ENCODE measurements around the gene VWA3B.
A peak's percentile ranks its signal among the peaks of the same experiment; 100 is the strongest.

Gene VWA3B

GRCh38 chr2:98308068-98308467 lies 221.1 kb downstream of the VWA3B start:
- Histone ChIP-seq H4K91ac (ENCODE audit: low read depth, low read length, poor library complexity) (no peak overlapping the region), H3K18ac (ENCODE audit: low read length) (no peak overlapping the region), H2BK120ac (ENCODE audit: low read depth, low read length) (no peak overlapping the region), H3K14ac (ENCODE audit: low read length) (no peak overlapping the region), H2BK5ac (ENCODE audit: low read length) (no peak overlapping the region), H4K8ac (ENCODE audit: low read depth, low read length) (no peak overlapping the region), H3K79me1 (ENCODE audit: low read depth, low read length) (no peaks in the 10 kb centered on the region), H2AFZ (ENCODE audit: low read length) (no peak overlapping the region), H2BK15ac (ENCODE audit: low read length) (no peak overlapping the region), H3K9ac (ENCODE audit: low read depth, low read length, poor library complexity) (no peak overlapping the region), H3K27ac (replicated peaks; ENCODE audit: low read length) (no peak overlapping the region), H3K4me3 (ENCODE audit: low read length in 2 of 2) (no peak overlapping the region), H3K9me3 (replicated peaks in 1 of 2; ENCODE audit: control insufficient read depth in 2 of 2, insufficient read depth in 1 of 2, low read depth in 1 of 2, low read length in 2 of 2) (no peaks in the 10 kb centered on the region), H3K36me3 (replicated peaks in 1 of 2; ENCODE audit: control insufficient read depth in 2 of 2, insufficient read depth in 2 of 2, low read length in 2 of 2) (no peaks in the 10 kb centered on the region), H3K4me2 (ENCODE audit: insufficient read depth, low read length, poor library complexity, severe bottlenecking) (no peak overlapping the region), H3K27me3 (ENCODE audit: control insufficient read depth in 3 of 3, insufficient read depth in 3 of 3, low read depth in 1 of 3, low read length in 3 of 3) (no peaks in the 10 kb centered on the region), H3K4me1 (ENCODE audit: control insufficient read depth in 2 of 2, insufficient read depth in 1 of 2, low read depth in 1 of 2, low read length in 2 of 2) (peaks cover 0 to 4% of the 10 kb centered on the region in 2 donors), H3K23ac (ENCODE audit: low read depth, low read length, poor library complexity) (no peak overlapping the region), H2AK5ac (ENCODE audit: low read depth, low read length) (no peak overlapping the region), H3K4ac (ENCODE audit: low read length) (no peak overlapping the region), H2BK12ac (ENCODE audit: low read length) (no peak overlapping the region)
- no peak for DNase-seq (ENCODE audit: low spot score)
- no CpG with 5 or more reads among the region's 8 CpGs for WGBS, 2 donors (ENCODE audit: extremely low coverage in 2 of 2, insufficient read length in 2 of 2, insufficient replicate concordance in 1 of 2)

GRCh38 chr2:98308532-98308931 lies 221.6 kb downstream of the VWA3B start:
- H2BK5ac ChIP-seq (ENCODE audit: low read length) = no peak overlapping the region
- H2BK12ac ChIP-seq (ENCODE audit: low read length) = no peak overlapping the region
- peaks cover 0 to 4% of the 10 kb centered on the region in 2 donors for H3K4me1 ChIP-seq (ENCODE audit: control insufficient read depth in 2 of 2, insufficient read depth in 1 of 2, low read depth in 1 of 2, low read length in 2 of 2)
- H2AFZ ChIP-seq (ENCODE audit: low read length) = no peak overlapping the region
- no peaks in the 10 kb centered on the region for H3K27me3 ChIP-seq (ENCODE audit: control insufficient read depth in 3 of 3, insufficient read depth in 3 of 3, low read depth in 1 of 3, low read length in 3 of 3)
- no peak overlapping the region for H3K23ac ChIP-seq (ENCODE audit: low read depth, low read length, poor library complexity)
- H4K8ac ChIP-seq (ENCODE audit: low read depth, low read length) = no peak overlapping the region
- H4K91ac ChIP-seq (ENCODE audit: low read depth, low read length, poor library complexity) = no peak overlapping the region
- no peak for DNase-seq (ENCODE audit: low spot score)
- H3K4me3 ChIP-seq (ENCODE audit: low read length in 2 of 2) = no peak overlapping the region
- H2AK5ac ChIP-seq (ENCODE audit: low read depth, low read length) = no peak overlapping the region
- peak overlapping the region; percentile 63 for H3K14ac ChIP-seq (ENCODE audit: low read length)
- no peak overlapping the region for H2BK120ac ChIP-seq (ENCODE audit: low read depth, low read length)
- no peak overlapping the region for H3K4ac ChIP-seq (ENCODE audit: low read length)
- no peak overlapping the region for H3K9ac ChIP-seq (ENCODE audit: low read depth, low read length, poor library complexity)
- no peaks in the 10 kb centered on the region for H3K79me1 ChIP-seq (ENCODE audit: low read depth, low read length)
- H3K36me3 ChIP-seq (replicated peaks in 1 of 2; ENCODE audit: control insufficient read depth in 2 of 2, insufficient read depth in 2 of 2, low read length in 2 of 2) = no peaks in the 10 kb centered on the region
- H3K9me3 ChIP-seq (replicated peaks in 1 of 2; ENCODE audit: control insufficient read depth in 2 of 2, insufficient read depth in 1 of 2, low read depth in 1 of 2, low read length in 2 of 2) = no peaks in the 10 kb centered on the region
- peak overlapping the region; percentile 26 for H2BK15ac ChIP-seq (ENCODE audit: low read length)
- peak overlapping the region; percentile 90 for H3K18ac ChIP-seq (ENCODE audit: low read length)
- WGBS, 2 donors (ENCODE audit: extremely low coverage in 2 of 2, insufficient read length in 2 of 2, insufficient replicate concordance in 1 of 2) = no CpG with 5 or more reads among the region's 4 CpGs
- no peak overlapping the region for H3K27ac ChIP-seq (replicated peaks; ENCODE audit: low read length)
- no peak overlapping the region for H3K4me2 ChIP-seq (ENCODE audit: insufficient read depth, low read length, poor library complexity, severe bottlenecking)

- H4K91ac ChIP-seq (ENCODE audit: low read depth, low read length, poor library complexity) = no peak overlapping the region
These were observed 222.6 kb downstream of the VWA3B start for GRCh38 chr2:98309580-98309979.

GRCh38 chr2:98310010-98310409 lies 223.0 kb downstream of the VWA3B start:
- no peaks in the 10 kb centered on the region for H3K9me3 ChIP-seq (replicated peaks in 1 of 2; ENCODE audit: control insufficient read depth in 2 of 2, insufficient read depth in 1 of 2, low read depth in 1 of 2, low read length in 2 of 2)
- H3K4me2 ChIP-seq (ENCODE audit: insufficient read depth, low read length, poor library complexity, severe bottlenecking) = no peak overlapping the region
- H3K14ac ChIP-seq (ENCODE audit: low read length) = no peak overlapping the region
- no peak overlapping the region for H3K18ac ChIP-seq (ENCODE audit: low read length)
- H3K36me3 ChIP-seq (replicated peaks in 1 of 2; ENCODE audit: control insufficient read depth in 2 of 2, insufficient read depth in 2 of 2, low read length in 2 of 2) = no peaks in the 10 kb centered on the region
- no peak overlapping the region for H2BK120ac ChIP-seq (ENCODE audit: low read depth, low read length)
- no peak overlapping the region for H2AK5ac ChIP-seq (ENCODE audit: low read depth, low read length)
- H3K27me3 ChIP-seq (ENCODE audit: control insufficient read depth in 3 of 3, insufficient read depth in 3 of 3, low read depth in 1 of 3, low read length in 3 of 3) = no peaks in the 10 kb centered on the region
- WGBS, 2 donors (ENCODE audit: extremely low coverage in 2 of 2, insufficient read length in 2 of 2, insufficient replicate concordance in 1 of 2) = no CpG with 5 or more reads among the region's 4 CpGs
- no peak overlapping the region for H4K91ac ChIP-seq (ENCODE audit: low read depth, low read length, poor library complexity)
- no peak for DNase-seq (ENCODE audit: low spot score)
- no peak overlapping the region for H3K23ac ChIP-seq (ENCODE audit: low read depth, low read length, poor library complexity)
- H3K9ac ChIP-seq (ENCODE audit: low read depth, low read length, poor library complexity) = no peak overlapping the region
- no peak overlapping the region for H4K8ac ChIP-seq (ENCODE audit: low read depth, low read length)
- H3K79me1 ChIP-seq (ENCODE audit: low read depth, low read length) = no peaks in the 10 kb centered on the region
- no peak overlapping the region for H2BK12ac ChIP-seq (ENCODE audit: low read length)
- H3K27ac ChIP-seq (replicated peaks; ENCODE audit: low read length) = no peak overlapping the region
- no peak overlapping the region for H3K4me3 ChIP-seq (ENCODE audit: low read length in 2 of 2)
- no peak overlapping the region for H2BK5ac ChIP-seq (ENCODE audit: low read length)
- H2AFZ ChIP-seq (ENCODE audit: low read length) = no peak overlapping the region
- H3K4ac ChIP-seq (ENCODE audit: low read length) = no peak overlapping the region
- peaks cover 0 to 4% of the 10 kb centered on the region in 2 donors for H3K4me1 ChIP-seq (ENCODE audit: control insufficient read depth in 2 of 2, insufficient read depth in 1 of 2, low read depth in 1 of 2, low read length in 2 of 2)
- H2BK15ac ChIP-seq (ENCODE audit: low read length) = no peak overlapping the region

More at GRCh38 chr2:98309580-98309979, 222.6 kb downstream of the VWA3B start:
- H3K4me3 ChIP-seq (ENCODE audit: low read length in 2 of 2) = no peak overlapping the region
- no peaks in the 10 kb centered on the region for H3K9me3 ChIP-seq (replicated peaks in 1 of 2; ENCODE audit: control insufficient read depth in 2 of 2, insufficient read depth in 1 of 2, low read depth in 1 of 2, low read length in 2 of 2)
- H3K4me2 ChIP-seq (ENCODE audit: insufficient read depth, low read length, poor library complexity, severe bottlenecking) = no peak overlapping the region
- H3K4me1 ChIP-seq (ENCODE audit: control insufficient read depth in 2 of 2, insufficient read depth in 1 of 2, low read depth in 1 of 2, low read length in 2 of 2) = peaks cover 0 to 4% of the 10 kb centered on the region in 2 donors
- no peak overlapping the region for H3K23ac ChIP-seq (ENCODE audit: low read depth, low read length, poor library complexity)
- no peak overlapping the region for H3K27ac ChIP-seq (replicated peaks; ENCODE audit: low read length)
- no peak overlapping the region for H2AFZ ChIP-seq (ENCODE audit: low read length)
- H3K18ac ChIP-seq (ENCODE audit: low read length) = no peak overlapping the region
- H2BK5ac ChIP-seq (ENCODE audit: low read length) = no peak overlapping the region
- H2BK120ac ChIP-seq (ENCODE audit: low read depth, low read length) = no peak overlapping the region
- H3K4ac ChIP-seq (ENCODE audit: low read length) = no peak overlapping the region
- no peak overlapping the region for H2AK5ac ChIP-seq (ENCODE audit: low read depth, low read length)
- no peak overlapping the region for H3K9ac ChIP-seq (ENCODE audit: low read depth, low read length, poor library complexity)
- no peak for DNase-seq (ENCODE audit: low spot score)
- no peaks in the 10 kb centered on the region for H3K36me3 ChIP-seq (replicated peaks in 1 of 2; ENCODE audit: control insufficient read depth in 2 of 2, insufficient read depth in 2 of 2, low read length in 2 of 2)
- no peaks in the 10 kb centered on the region for H3K79me1 ChIP-seq (ENCODE audit: low read depth, low read length)
- H2BK12ac ChIP-seq (ENCODE audit: low read length) = no peak overlapping the region
- H3K27me3 ChIP-seq (ENCODE audit: control insufficient read depth in 3 of 3, insufficient read depth in 3 of 3, low read depth in 1 of 3, low read length in 3 of 3) = no peaks in the 10 kb centered on the region
- no peak overlapping the region for H2BK15ac ChIP-seq (ENCODE audit: low read length)
- H3K14ac ChIP-seq (ENCODE audit: low read length) = no peak overlapping the region
- WGBS, 2 donors (ENCODE audit: extremely low coverage in 2 of 2, insufficient read length in 2 of 2, insufficient replicate concordance in 1 of 2) = no CpG with 5 or more reads among the region's 11 CpGs
- H4K8ac ChIP-seq (ENCODE audit: low read depth, low read length) = no peak overlapping the region

All from neuronal stem cell (in vitro differentiated cells).